ENCODE results near the gene TRMT10A. TPM values are rescaled to one million over a fixed set of nuclear protein-coding genes. Genes with fewer than 3 reads are reported as not detected.

Gene TRMT10A
- total RNA-seq, 1 experiment from 2014 or later = 4.6 TPM

DNA sequence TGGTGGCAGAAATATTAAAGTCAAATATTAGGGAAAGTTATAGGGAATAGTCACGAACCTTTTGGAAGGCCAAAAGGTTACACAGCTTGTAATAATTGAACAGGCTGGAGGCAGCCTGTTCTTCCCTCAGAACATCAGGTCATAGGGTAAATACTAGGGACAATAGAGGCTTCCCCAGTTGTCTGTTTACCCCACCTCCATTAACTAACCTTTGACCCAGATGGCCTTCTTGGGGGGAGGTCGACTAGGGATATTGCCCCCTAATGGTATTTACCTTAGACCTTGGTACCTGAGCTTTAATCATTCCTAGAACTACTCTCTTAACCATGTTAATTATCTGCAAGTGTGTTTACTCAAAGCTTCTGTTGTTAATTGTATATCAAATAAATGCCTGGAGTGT is 27.0 kb downstream of the TRMT10A start:
- TF ChIP-seq, protein P1, sequence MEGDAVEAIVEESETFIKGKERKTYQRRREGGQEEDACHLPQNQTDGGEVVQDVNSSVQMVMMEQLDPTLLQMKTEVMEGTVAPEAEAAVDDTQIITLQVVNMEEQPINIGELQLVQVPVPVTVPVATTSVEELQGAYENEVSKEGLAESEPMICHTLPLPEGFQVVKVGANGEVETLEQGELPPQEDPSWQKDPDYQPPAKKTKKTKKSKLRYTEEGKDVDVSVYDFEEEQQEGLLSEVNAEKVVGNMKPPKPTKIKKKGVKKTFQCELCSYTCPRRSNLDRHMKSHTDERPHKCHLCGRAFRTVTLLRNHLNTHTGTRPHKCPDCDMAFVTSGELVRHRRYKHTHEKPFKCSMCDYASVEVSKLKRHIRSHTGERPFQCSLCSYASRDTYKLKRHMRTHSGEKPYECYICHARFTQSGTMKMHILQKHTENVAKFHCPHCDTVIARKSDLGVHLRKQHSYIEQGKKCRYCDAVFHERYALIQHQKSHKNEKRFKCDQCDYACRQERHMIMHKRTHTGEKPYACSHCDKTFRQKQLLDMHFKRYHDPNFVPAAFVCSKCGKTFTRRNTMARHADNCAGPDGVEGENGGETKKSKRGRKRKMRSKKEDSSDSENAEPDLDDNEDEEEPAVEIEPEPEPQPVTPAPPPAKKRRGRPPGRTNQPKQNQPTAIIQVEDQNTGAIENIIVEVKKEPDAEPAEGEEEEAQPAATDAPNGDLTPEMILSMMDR (conservative IDR thresholded peaks at IDR 0.05) = no peak
- H3K4me3 Mint-ChIP-seq = no peak overlapping the region
- no peak overlapping the region for H3T11ph ChIP-seq (ENCODE audit: low read length)

More for the DNA sequence above, 27.0 kb downstream of the TRMT10A start:
- no peak overlapping the region for H2AK5ac ChIP-seq (ENCODE audit: insufficient read length, low read length)
- no peak overlapping the region for H2BK5ac ChIP-seq (ENCODE audit: insufficient read length, low read length)
- no peak for DNase-seq
- no peak overlapping the region for H3K9ac ChIP-seq (ENCODE audit: extremely low read depth, insufficient read length, low read length)
- WGBS (ENCODE audit: extremely low coverage, insufficient read length, low lambda C conversion rate) = no CpG with 5 or more reads among the region's 2 CpGs
- no peaks in the 10 kb centered on the region for H4K20me1 ChIP-seq (ENCODE audit: control insufficient read depth, insufficient read depth, insufficient read length)
- H3K9me3 Mint-ChIP-seq = peaks cover 0 to 3% of the 10 kb centered on the region in 2 experiments; a peak in 3 of 5 replicates
- no peaks in the 10 kb centered on the region for H3K36me3 Mint-ChIP-seq (ENCODE audit: insufficient read depth in 1 of 3, low read depth in 3 of 3)
- no peak overlapping the region for H3K27ac ChIP-seq (ENCODE audit: insufficient read length, low read depth, low read length)
- H3K27ac Mint-ChIP-seq = no peak overlapping the region
- no peak overlapping the region for H3K4ac ChIP-seq (ENCODE audit: low read depth, low read length)
- no peak overlapping the region for H2BK20ac ChIP-seq (ENCODE audit: low read depth, low read length, poor library complexity, severe bottlenecking)
- no peak overlapping the region for H2BK15ac ChIP-seq (ENCODE audit: low read depth, low read length)
- H3K79me1 ChIP-seq (ENCODE audit: insufficient read depth, low read depth, low read length, poor library complexity, severe bottlenecking) = no peaks in the 10 kb centered on the region
- no peaks in the 10 kb centered on the region for H3K79me2 ChIP-seq (ENCODE audit: insufficient read depth, low read length)
- no peaks in the 10 kb centered on the region for H3K27me3 ChIP-seq (ENCODE audit: insufficient read depth, low read length)
- no peak overlapping the region for H2BK12ac ChIP-seq (ENCODE audit: insufficient read length, low read depth, low read length)
- no peak overlapping the region for H3K23ac ChIP-seq (ENCODE audit: insufficient read length, low read depth, low read length)
- no peak overlapping the region for H3K18ac ChIP-seq (ENCODE audit: insufficient read length, low read depth, low read length)
- H2BK120ac ChIP-seq (ENCODE audit: low read depth, low read length, poor library complexity, severe bottlenecking) = no peak overlapping the region
- H3K23me2 ChIP-seq (ENCODE audit: insufficient read length, low read depth, low read length, poor library complexity, severe bottlenecking) = no peaks in the 10 kb centered on the region
- H3K56ac ChIP-seq (ENCODE audit: insufficient read length, low read depth, low read length) = no peak overlapping the region
- no peak overlapping the region for H4K91ac ChIP-seq (ENCODE audit: insufficient read length, low read depth, low read length)
- H3K27me3 Mint-ChIP-seq (ENCODE audit: low read depth) = no peaks in the 10 kb centered on the region
- H3K4me1 ChIP-seq (ENCODE audit: insufficient read depth, low read length) = no peaks in the 10 kb centered on the region
- peaks cover 3% of the 10 kb centered on the region in 2 experiments; a peak in 2 of 4 replicates for H3K4me1 Mint-ChIP-seq
- no peak overlapping the region for H3K14ac ChIP-seq (ENCODE audit: insufficient read depth, low read length)
- H2AFZ ChIP-seq (ENCODE audit: low read length) = no peak overlapping the region
- H4K8ac ChIP-seq (replicated peaks; ENCODE audit: insufficient read length, low read depth, low read length) = no peak overlapping the region
- H3K9me3 ChIP-seq (ENCODE audit: control insufficient read depth, low read depth, low read length) = no peaks in the 10 kb centered on the region
- no peak overlapping the region for H3K4me2 ChIP-seq (ENCODE audit: insufficient read depth, insufficient read length, low read length)
- H4K5ac ChIP-seq (ENCODE audit: insufficient read length, low read depth, low read length) = no peak overlapping the region

Measured in H9 (cell line).